GM19467 (cell line): ENCODE results near the gene SERPINA10.

Source experiments
- ATAC-seq: cut with Tn5 transposase; IDR thresholded peaks from one replicate; pipeline ENCODE4 v1.9.1; 2021; ENCODE audit warnings: mild to moderate bottlenecking, moderate library complexity; ENCODE audit not compliant: unreplicated experiment

SERPINA10 gene, protein sequence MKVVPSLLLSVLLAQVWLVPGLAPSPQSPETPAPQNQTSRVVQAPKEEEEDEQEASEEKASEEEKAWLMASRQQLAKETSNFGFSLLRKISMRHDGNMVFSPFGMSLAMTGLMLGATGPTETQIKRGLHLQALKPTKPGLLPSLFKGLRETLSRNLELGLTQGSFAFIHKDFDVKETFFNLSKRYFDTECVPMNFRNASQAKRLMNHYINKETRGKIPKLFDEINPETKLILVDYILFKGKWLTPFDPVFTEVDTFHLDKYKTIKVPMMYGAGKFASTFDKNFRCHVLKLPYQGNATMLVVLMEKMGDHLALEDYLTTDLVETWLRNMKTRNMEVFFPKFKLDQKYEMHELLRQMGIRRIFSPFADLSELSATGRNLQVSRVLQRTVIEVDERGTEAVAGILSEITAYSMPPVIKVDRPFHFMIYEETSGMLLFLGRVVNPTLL

DNA sequence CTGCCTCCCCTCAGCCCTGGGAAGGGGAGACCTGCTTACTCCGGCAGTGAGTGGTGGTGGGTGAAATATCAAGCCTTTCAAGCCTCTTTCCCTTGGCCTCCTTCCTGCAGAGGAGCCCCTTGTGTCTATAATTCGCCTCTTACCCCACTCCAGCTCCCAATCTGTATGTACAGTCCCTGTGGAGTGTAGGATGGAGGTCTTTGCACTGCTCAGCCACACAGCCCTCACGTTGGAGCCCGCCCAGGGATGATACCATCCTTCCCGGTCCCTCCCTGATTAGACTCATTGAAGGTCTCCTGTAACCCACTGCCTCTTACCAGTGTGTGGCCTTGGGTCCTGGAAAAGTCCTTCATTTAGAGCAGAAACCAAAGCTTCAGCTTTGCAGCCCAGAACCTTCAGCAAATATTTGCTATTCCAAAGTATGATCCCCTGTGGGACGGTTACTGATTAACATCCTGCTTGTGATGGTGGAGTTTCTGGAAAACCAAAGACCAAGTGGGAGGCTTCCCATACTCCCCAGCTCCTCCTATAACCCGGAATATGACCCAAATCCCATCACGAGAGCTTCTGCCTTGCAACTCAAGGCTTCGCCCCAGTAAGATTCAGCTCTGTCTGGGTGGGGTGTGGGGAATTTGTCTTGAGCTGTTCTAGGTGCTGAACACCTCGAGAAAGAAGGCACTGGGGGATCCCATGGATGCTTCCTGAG is at the start of gene SERPINA10:
TSS of gene SERPINA10 (minus strand) at position 397 of the 706 bp plus-strand sequence. CDS start 2,675 bp downstream, outside the sequence.
- no peak for ATAC-seq

DNA sequence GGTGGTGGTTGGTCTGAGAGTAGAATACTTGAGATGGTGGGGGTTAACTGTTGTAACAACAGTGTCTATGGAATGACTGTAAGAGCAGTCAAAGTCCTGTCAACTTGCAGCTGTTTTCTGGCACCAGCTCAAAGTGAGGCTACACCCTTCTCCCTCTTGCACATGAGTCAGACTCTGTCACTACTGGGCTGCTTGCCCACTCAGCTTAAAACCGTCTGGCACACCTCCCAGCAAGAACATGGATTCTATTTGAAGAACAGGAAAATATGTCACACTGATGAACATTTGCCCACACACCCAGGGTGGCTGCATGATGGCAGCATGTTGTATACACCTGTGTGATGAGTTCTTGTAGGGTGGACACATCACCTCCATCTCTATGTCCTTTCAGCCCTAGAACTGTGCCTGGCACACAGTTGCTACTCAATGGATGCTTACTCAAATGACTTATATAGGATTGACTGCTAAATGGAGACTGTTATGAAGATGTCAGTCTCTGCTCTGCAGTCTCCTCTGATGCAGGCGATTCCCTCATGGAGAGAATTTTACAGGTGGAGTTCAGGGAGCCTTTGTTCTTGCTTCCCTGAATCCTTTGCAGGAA is 49.4 kb upstream of the SERPINA10 start:
- ATAC-seq: no peak

DNA sequence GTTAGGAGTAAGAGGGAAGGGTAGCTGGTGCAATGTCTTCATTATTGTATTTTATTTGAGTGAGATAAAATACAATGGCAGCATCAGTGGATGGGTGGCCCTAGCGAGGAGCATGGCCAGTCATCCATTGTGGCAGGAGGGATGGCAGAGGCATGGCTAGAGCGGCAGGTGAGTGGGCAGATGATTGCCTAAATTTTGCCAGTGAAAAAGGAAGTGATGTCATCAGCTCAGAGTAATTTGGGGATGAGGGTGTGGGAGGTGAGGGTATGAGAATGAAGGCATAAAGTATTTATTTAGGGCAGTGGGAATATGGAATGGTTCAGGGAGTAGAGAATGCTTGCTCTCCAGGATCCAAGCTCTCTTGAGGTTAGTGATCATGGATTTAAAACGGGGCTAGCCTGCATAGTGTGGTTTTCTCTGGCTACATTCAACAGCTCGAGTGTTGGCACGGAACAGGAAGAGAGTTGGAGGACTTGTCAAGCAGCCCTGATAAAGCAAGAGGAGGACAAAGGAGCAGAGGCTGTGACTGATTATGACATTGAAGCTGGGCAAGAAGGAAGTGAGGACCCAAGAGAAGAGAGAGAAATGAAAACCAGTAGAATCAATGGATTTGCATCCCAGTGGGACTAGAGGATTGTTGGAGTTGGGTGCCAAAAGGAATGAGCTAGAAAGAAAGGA is 48.7 kb upstream of the SERPINA10 start:
- ATAC-seq: no peak

DNA sequence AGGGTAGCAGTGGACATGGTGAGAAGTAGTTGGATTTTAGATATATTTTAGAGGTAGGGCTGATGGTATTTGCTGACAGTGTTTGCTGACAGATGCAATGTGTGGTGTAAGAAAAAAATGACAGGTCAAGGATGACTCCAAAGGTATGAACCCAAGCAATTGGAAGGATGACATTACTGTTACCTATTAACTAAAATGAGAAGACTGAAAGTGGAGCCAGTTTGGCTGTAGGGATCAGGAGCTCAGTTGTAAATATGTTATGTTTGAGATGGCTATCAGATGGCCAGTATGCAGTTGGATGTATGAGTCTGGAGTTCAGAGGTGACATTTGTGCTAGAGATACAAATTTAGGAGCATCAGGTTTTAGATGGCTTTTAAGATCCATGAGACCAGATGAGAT is 47.5 kb upstream of the SERPINA10 start:
- no peak for ATAC-seq

DNA sequence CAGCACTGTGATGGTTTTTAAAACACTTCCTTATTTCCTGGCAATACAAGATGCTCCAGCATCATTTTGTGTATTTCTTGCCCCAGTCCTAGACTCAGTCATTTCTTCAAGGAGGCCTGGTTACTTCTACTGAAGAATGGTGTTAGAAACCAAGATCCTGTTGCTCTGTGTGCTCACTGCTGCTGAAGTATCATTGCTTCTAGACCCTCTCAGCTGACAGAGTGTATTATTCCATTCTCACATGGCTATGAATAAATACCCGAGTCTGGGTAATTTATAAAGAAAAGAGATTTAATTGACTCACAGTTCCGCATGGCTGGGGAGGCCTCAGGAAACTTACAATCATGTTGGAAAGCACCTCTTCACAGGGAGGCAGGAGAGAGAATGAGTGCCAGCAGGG is 45.0 kb upstream of the SERPINA10 start:
- ATAC-seq: no peak

DNA sequence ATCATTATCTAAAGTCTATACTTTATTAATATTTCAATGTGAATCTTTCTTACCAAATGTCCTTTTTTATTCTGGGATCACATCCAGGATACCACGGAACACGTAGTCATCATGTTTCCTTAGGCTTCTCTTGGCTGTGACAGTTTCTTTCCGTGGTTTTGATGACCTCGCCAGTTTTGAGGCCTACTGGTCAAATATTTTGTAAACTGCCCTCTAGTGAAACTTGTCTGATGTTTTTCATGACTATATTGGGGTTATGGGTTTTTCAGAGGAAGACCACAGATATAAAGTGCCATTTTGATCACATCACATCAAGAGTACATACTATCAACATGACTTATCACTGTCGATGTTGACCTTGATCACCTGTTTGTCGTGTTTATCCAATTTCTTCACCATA is 44.2 kb upstream of the SERPINA10 start:
- no peak for ATAC-seq

DNA sequence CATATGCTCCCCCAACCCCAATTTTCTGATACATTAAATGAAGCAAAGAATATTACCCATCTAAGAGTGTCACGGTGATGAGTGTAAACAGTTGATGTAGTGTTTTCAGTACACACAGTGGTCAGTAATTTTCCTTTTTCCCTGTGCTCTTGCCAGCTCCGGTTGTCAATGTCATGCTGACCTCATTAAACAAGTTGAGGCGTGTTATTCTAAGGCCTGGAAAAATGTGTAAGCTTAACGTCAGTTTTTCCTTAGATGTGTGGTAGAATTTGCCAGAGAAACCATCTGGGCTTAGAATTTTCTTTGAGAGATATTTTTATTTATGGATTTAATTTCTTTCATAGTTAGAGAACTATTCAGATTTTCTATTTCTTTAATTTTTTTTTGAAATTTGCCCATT is 41.8 kb upstream of the SERPINA10 start:
- ATAC-seq: no peak

DNA sequence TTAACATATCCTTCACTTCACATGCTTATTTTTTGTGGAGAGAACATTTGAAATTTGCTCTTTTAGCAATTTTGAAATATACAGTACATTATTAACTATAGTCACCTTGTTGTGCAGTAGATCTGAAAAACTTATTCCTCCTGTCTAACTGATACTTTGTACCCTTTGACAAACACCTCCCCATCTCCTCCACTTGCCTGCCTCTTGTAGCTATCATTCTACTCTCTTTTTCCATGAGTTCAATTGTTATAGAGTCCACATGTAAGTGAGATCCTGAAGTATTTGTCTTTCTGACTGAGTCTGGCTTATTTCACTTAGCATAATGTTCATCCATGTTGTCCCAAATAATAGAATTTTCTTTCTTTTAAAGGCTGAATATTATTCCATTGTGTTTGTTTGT is 39.5 kb upstream of the SERPINA10 start:
- no peak for ATAC-seq

DNA sequence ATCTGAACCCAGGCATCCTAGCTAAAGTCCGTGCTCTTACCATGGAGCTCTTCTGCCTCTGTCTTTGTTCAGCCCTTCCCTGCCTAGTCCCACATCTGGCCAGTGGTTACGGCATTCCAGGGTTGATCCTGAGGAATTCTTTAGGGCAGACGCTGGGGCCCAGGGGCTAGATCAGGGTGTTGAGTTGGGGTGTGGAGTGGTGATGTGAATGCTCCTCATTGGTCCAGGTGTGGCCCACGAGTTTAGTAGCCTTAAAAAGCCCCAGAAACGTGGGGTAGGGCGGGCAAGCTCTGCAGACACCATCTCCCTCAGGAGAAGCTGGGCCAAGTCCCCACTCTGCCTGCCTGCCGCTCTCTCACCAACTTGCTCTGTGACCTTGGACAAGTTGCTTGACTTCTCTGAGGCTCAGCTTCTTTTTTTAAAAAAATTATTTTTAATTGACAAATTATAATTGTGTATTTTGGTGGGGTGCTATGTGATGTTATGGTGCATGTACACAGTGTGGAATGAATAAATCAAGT is 39.1 kb upstream of the SERPINA10 start:
- no peak for ATAC-seq

DNA sequence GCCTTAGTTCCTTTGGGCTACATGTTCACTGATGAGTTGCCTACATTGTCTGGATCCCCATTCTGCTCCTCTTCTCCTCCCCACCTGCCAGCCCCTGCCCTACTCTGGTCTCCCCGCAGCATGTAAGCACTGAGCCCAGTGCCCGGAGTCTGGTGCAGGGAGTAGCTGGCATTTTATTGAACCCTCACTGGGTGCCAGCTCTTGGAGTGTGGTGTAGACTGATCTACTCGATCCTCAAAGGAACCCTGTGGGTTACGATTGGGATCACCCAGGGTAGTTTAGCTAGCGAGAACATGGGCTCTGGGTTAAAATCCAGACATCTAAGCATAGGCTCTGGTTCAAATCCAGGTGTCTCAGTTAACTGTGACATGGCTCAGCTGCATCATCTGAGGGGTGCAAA is 38.4 kb upstream of the SERPINA10 start:
- ATAC-seq: no peak

DNA sequence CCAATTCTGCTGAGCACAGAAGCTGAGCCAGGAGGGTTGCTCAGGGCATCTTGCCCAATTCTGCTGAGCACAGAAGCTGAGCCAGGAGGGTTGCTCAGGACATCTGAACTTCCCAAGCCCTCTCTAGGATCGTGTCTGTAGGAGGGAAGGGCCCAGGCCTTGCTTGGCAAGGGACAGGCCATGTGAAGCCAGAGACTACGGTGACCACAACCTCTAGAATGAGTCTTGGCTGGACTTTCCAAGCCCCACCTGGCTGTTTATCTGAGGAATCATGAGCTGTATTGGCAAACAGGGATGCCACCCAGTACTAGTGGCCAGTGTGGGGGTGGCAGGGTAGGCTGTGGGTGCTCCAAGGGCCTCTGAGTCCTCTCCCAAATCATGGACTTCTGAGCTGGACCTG is 37.8 kb upstream of the SERPINA10 start:
- ATAC-seq: no peak

DNA sequence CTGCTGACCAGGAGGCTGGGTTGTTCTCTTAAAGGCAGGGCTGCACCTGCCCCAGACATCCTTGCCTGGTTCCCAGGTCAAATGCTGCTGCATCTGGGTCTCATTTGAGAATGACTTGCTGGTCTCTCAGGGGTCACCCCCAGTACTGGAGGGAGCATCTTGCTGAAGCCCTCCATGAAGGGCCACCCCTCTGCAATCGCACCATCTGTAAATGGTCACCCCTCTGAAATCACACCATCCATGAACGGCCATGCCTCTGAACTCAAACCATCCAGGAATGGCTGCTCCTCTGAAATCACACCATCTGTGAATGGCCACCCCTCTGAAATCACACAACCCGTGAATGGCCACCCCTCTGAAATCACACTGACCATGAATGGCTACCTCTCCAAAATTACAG is 37.4 kb upstream of the SERPINA10 start:
- ATAC-seq: no peak

DNA sequence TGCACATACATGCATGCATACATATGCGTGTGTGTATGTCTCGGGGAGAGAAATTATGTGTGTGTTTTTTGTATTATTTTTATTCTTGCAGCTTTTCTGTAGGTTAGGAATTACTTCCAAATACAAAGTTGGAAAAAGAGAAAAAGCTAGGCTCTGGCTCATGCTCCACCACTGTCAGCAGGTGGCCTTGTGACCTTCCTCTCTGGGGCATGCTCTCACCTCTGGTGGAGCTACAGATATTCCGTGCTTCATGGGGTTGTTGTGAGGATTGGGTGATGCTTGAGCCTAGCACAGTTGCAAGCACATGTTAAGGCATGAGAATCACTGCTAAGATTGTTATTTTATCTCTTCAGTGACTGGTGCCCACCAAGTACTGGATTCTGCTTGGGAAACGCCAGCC is 36.8 kb upstream of the SERPINA10 start:
- no peak for ATAC-seq

DNA sequence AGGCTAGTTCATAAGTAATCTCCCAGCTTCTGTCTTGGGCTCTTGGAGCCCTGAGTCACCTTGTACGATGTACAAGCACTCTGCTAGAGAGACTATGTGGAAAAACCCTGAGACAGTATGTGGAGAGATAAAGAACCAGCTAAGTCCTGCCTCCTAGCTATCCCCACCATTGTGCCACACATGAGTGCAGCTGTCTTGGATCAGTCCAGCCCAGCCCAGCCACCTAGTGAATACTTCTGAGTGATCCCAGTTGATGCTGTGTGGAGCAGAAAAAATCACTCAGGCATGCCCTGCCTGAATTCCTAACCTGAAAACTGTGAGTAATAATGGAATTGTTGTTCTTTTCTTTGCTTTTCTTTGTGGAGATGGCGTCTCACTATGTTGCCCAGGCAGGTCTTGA is 35.1 kb upstream of the SERPINA10 start:
- ATAC-seq: no peak

DNA sequence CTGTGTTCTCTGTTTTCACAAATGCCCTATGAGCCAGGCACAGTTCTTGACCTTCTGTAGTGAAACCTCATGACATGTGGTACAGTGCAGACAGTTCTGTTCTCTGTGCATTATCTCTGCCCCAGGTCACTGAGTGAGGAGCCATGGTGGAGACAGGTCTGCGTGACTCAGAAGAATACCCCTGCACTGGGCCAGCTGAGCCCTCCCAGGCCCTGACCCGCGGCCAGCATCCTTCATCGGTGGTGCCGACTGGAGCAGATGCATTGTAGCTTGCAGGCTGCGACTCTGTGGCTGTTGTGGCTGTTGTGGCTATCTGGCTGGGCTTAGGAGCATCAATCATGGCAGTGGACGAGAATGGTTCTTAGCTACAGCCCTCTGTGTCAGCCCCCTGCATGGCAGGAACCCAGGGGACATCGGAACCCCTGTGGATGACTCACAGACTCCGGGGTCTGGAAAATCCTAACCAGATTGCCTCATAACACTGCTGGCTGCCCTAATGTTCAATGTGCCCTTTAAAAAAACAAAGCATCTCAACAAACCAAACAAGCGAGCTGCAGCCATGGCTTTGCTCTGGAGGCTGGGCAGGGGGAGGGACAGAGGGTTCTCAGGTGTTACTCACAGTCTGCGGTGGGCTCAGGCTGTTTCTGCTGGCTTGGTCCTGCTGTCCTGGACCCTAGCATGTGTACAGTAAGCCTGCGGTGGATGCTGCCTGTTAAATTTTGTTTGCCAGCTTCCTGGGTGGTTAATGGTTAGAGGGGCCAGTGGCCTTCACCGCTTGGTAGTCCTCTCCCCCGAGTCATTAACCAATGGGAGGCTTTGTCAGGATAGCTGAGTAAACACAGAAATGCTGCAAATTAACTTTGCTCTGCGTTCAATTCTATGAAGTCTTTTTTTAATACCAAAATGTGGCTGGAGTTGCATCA is 29.8 kb upstream of the SERPINA10 start, which contains the start of gene SERPINA6:
TSS of gene SERPINA6 (minus strand) at position 689 of the 923 bp plus-strand sequence. CDS start 8,688 bp downstream, outside the sequence.
- ATAC-seq: no peak

DNA sequence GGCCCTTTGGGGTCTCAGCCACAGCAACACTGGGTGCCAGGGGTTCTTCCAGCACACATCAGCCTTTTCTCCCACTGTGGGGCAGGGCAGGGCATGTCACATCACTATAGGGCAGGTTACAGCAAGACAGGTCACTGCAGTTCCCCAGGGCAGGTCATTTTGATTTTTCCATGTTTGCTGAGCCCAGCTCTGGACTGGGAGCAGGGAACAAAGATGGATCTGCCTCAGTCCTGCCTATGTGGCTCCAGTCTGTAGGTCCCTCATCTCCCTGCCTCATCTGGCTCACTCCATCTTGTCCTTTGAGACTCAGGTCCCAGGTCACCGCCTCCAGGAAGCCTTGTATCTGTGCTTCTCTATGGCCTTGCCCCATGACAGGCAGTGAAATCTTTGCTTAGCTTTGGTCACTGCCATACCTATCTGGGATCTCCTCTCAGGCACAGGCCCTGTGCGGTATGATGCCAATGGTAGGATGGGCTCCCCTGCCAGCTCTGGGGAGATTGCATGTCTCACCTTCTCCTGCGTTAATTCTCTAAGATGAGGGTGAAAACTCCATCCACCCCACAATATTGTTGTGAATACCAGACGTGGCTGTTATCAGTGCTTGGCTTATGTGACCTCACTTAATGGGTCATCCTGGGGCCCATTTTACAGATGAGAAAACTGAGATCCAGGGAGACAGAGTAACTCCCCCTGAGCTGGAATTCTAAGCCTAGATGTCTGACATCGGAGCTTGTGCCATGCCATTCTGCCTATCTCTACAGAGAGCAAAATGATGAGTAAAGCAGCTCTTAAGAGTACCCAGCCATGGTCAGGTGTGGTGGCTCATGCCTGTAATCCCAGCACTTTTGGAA is 28.6 kb upstream of the SERPINA10 start:
- no peak for ATAC-seq

DNA sequence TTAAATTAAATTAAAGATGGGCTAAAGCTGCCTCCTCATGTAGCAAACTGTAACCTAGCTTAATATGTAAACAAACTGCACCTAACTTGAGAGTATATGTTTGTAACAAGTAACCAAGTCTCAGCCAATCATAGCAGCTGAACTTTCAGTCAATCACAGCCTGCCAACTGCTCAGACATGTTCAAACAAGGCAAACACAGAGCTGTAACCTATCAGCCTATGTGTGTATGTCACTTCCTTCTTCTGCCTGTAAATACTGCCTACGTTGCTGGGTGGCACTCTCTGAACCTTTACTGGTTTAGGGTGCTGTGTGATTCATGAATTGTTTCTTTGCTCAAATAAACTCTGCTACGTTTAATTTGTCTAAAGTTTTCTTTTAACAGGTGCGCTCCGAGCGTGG is 27.2 kb upstream of the SERPINA10 start:
- no peak for ATAC-seq

DNA sequence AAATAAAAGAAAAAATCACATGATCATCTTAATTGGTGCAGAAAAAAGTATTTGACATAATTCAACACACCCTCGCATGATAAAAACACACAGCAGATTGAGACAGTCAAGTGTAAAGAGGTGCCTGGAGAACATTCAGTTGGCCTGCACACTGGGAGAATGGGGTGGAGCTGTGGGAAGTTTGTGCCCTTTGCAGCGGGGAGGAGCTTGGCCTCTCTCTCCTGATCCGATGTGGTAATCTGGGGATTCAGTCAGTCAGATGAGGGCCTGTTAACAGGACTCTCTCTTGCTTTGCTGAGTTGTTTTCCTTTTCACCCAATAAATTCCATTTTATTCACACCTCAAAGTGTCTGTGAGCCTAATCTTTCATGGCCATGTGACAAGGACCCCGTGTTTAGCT is 24.2 kb upstream of the SERPINA10 start:
- no peak for ATAC-seq

DNA sequence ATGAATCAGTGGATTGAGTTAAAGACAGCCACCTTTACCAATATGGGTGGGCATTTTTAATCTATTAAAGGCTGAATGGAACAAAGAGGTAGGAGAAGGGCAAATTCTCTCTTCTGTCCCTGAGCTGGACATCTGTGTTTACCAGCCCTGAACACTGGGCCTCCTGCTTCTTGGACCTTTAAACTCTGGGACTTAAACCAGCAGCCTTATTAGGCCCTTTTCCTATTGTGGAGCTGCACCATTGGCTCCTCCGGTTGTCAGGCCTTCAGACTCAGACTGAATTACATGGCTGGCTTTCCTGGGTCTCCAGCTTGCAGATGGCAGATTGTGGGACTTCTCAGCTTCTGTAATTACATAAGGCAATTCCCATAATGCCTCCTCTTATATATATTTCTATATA is 23.6 kb upstream of the SERPINA10 start:
- ATAC-seq: no peak
